HG03378 (cell line): Measurements from ENCODE around the gene ABCD1.
A peak's percentile ranks its signal among the peaks of the same experiment; 100 is the strongest.
"Not testable (repeated sequence)": the region's sequence is repeated elsewhere in the genome, so short reads cannot be mapped to it uniquely, and the experiment has no call there.

Source experiments
- ATAC-seq: cut with Tn5 transposase; IDR thresholded peaks from one replicate; pipeline ENCODE4 v1.9.1; 2021; ENCODE audit warnings: mild to moderate bottlenecking, moderate library complexity; ENCODE audit not compliant: unreplicated experiment

Gene ABCD1

DNA sequence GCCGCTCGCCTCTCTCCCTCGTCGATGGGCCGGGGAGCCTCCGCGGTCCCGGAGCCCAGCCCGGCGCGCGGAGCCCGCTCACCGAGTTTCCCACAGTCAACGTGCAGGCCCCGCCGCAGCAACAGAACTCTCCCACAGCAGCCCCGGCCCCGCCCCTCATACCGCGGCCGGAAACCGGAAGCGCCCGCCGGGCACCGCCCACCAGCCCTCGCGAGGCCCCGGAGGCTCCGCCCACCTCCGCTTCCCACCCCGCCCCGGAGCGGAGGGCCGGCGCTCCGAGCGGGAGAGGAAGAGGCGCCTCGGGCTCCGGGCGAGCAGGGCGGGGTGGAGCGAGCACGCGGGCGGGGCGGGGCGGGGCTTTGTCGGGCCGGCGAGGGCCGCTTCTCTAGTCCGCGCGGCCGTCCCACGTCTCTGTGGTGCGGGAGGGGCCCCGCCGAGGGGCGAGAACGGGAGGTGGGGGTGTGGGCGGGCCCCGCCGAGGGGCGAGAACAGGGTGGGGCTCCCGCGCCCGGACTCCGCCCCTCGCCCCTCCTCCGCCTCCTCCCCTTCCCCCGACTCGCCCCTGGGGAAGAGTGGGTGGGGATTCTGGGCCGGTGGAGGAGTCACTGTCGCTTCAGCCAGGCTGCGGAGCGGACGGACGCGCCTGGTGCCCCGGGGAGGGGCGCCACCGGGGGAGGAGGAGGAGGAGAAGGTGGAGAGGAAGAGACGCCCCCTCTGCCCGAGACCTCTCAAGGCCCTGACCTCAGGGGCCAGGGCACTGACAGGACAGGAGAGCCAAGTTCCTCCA is at the start of gene ABCD1, which contains the start of gene BCAP31:
TSS of gene ABCD1 (plus strand) at position 605 of the 787 bp plus-strand sequence. CDS start 411 bp downstream, outside the sequence.
TSS of gene BCAP31 (minus strand) at position 136 of the 787 bp plus-strand sequence. CDS start 1,143 bp downstream, outside the sequence.
- peak; percentile 29 for ATAC-seq

DNA sequence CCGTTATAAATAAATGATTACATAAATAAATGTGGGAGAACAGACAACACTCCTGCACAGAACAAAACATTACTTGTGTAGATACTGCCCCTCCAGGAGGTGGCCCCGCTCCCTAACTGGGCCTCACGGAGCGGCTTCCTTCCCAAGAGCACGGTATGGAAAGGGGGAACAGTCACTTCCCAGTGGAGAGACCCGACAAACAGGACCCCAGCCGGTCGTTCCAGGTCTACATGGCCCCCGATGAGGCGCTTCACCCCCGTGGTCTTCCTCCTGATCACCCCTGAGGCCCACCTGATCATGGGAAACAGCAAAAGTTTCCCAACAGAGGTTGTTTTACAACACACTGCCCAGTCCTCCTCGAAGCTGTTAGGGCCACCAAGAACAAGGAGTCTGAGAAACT is 43.5 kb upstream of the ABCD1 start:
- no peak for ATAC-seq

DNA sequence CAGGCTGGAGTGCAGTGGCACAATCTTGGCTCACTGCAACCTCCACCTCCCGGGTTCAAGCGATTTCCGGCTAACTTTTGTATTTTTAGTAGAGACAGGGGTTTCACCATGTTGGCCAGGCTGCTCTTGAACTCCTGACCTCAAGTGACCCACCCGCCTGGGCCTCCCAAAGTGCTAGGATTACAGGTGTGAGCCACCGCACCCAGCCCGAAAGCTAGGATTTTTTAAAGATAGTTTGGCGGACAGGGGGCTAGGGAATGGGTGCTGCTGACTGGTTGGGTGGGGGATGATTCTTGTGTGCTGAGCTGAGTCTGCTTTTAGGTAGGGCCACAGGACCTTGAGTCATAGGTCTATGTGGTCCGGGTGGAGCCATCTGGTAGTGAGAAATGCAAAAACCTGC is 41.2 kb upstream of the ABCD1 start:
- ATAC-seq: not testable (repeated sequence)

DNA sequence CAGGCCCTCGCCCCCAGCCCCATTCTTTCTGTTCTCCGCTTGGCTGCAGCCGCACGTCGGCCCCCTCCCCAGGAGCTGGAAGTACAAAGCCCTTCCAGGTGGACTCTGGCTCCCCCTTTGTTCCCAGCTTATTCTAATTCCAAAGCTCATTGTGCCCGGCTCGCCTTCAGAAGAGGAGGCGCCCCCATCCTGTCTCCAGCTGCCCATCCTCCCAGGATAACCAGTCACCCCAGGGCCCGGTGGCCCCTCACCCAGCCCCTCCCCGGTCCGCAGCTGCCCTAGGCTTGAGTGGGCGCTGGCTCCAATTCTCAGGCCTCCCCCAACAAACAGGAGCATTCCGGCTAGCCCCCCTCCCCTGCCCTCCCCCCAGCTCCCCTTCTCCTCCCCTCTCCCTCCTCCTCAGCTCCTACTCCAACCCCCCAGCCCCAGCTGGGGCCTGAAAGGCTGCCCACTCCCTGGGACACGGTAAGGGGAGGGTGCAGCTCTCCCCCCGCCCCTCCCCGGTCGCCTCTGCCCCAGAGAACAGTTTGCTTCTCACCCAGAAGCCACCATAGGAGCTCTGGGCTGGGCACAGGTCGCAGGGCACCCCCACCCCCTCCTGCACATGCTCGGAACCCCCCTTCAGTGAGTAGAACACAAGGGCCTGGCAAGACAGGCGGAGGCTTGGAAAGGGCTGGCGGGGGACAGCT is 40.0 kb upstream of the ABCD1 start:
- no peak for ATAC-seq

DNA sequence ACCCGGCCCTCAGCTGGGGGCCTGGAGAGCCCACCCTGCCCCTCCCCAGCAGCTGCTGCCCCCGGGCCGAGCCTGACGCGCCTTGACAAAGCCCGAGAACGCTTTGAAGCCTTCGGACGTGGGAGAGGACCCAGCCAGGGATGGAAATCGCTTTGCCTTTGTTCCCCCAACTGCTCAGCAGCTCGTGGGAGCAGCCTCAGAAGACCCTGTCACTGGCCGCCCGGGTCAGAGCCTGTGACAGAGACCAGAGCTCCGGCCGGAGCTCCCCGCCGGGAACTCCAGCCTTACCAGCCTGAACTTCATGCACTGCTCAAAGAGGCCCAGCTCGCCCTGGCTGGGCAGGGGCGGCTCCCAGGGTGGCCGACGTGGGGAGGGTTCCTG is 39.5 kb upstream of the ABCD1 start:
- ATAC-seq: no peak

DNA sequence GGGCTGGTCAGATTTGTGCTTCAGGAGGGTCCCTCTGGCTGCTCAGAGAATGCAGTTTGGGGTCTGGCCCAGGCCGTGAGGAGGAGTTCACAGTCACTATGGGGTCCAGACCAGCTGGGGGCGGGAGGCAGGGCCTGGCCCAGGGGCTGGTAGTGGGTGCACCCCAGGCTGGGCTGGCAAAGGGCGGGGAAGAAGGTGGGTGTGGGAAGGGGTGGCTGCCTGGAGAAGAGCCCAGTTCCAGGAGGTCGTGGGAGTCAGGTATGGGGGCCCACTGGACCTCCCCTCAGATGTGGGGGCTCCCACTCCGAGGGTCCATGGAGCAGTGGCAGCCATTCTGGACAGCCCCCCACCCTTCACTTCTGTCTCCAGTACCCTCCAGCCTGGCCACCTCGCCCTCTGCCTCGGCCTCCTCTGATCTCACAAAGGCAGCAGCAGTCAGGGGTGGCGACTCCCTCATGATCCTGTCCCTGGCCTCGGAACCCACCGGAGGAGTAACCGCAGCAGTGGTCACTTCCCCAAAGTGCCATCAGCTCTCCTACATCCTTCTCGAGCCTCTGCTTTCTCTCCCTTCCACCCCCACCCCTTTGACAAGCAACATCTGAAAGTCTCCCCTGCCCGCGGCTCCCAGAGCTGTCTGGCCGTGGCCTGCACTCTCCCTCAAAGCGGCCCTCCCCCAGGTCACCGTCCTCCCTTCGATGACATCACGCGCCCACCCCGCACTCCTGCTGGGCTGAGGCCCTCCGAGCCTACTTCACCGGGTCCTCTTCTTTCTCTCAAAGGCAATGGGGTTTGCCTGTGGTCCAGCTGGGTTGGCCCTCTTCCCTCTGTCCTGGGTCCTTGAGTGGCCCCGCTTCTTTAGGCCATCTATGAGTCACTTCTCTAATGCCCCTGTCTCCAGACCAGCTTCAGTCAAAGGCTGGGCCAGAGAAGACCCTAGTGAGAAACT is 38.6 kb upstream of the ABCD1 start:
- no peak for ATAC-seq

DNA sequence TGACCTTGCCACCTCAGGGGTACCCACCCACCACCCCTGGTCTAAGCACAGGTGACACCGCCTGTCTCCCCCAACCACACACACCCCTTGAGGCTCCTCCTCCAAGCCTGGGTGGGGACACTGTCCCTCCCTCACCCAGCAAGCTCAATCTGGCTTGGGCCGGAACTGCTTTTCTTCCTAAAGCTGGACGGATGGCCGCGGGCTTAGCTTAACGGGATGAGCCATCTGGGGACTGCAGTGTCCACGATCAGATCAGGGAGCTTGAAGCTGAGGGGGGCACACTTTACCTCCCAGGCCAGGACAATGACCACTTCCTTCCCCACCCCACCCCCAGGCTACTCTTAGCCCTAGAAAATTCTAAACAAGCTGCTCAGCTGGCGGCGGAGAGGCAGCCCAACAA is 37.9 kb upstream of the ABCD1 start:
- ATAC-seq: no peak

DNA sequence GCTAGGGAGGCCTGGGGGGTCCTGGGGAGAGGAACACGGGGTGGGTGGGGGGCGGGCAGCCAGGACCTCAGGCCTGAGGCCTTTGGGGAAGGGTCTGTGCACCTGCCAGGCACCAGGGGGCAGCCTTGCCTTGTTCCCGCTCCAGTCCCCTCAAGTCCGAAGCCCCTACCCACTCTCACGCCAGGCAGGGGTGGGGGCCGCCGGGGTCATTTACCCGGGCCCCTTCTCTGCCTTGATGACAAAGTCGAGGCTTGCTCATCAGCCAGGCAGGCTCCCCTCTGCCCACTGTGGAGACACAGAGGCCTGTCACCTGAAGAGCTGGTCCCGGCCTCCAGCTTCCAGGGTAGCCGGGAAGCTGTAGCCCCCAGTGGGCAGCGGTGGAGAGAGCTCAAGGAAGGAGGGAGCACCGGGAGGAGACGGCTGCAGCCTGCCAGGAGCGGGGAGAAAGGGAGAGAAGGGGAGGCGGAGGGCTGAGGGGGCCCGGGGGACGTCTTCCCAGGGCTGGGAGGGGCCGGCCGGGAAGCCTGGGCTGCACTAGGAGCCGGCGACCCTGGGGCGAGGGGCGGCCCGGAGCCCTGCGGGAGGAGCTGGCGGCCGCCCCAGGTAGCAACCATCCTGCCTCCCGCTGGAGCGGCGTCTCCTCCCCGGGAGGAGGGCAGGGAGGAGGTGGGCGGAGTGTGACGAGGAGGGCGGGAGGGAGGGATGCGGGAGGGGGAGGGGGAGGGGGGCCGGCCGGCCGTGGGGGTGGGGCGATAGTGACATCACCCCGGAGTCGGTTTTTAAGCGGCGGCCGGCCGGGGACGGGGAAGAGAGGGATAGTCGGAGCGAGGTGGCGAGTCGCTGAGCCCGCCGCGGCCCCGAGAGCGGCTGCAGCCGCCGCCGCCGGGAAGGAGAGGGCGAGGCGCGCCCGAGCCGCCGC is 37.3 kb upstream of the ABCD1 start, which contains the start of gene SLC6A8:
TSS of gene SLC6A8 (plus strand) at position 806 of the 919 bp plus-strand sequence. CDS start 649 bp downstream, outside the sequence.
- ATAC-seq: no peak

DNA sequence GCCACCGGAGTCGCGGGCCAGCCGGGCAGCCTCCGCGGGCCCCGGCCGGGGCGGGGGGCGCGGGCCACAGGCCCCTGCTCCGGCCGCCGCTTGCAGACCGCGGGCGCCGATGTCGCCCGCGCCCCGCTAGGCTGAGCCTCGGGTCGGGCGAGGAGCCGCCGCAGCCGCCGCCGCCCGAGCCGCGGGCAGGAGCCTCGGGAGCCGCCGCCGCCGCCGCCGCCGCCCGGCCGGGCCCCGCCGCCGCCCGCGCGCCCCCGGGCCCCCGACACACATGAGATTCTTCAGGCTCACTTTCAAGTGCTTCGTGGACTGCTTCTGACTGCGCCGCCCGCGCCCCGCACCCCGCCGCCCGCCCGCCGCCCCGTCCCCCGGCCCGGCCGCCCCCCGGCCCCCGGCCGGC is 36.6 kb upstream of the ABCD1 start:
- ATAC-seq: no peak

DNA sequence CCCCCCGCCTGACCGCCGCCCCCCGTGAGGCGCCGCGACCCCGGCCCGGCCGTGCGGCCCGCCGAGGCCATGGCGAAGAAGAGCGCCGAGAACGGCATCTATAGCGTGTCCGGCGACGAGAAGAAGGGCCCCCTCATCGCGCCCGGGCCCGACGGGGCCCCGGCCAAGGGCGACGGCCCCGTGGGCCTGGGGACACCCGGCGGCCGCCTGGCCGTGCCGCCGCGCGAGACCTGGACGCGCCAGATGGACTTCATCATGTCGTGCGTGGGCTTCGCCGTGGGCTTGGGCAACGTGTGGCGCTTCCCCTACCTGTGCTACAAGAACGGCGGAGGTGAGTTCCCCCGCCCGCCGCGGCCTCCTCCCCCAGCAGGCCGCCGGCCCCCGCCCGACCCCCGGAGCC is 36.1 kb upstream of the ABCD1 start:
- ATAC-seq: no peak

DNA sequence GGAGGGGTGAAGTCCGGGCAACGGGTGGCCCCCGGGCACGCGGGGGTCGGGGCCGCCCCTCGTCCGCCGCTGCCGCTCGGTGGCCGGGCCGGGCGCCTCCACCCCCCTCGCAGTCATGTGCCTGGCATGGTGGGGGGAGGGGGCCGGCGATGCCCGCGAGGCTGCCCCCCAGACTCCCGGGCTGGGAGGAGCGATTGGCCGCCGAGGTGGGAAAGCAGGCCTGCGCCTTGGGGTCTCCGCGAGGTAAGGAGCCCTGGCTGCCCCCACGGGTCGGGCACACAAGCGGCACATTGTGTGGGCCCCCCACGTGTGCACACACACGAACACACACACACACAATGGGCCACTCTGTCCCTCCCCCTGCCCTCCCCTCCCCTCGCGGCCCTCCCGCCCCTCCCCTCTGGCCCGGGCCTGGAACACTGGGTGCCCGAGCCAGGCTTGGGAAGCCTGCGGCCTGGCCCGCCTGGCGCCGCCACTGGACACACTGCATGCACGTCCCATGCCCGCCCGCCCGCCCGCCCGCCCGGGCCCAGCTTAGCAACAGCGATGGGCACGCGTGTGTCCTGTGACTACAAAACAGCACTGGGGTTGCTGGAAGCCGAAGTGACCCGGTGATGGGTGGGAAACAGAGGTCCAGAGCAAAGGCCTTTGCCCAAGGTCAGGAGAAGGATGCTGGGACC is 35.6 kb upstream of the ABCD1 start:
- no peak for ATAC-seq

DNA sequence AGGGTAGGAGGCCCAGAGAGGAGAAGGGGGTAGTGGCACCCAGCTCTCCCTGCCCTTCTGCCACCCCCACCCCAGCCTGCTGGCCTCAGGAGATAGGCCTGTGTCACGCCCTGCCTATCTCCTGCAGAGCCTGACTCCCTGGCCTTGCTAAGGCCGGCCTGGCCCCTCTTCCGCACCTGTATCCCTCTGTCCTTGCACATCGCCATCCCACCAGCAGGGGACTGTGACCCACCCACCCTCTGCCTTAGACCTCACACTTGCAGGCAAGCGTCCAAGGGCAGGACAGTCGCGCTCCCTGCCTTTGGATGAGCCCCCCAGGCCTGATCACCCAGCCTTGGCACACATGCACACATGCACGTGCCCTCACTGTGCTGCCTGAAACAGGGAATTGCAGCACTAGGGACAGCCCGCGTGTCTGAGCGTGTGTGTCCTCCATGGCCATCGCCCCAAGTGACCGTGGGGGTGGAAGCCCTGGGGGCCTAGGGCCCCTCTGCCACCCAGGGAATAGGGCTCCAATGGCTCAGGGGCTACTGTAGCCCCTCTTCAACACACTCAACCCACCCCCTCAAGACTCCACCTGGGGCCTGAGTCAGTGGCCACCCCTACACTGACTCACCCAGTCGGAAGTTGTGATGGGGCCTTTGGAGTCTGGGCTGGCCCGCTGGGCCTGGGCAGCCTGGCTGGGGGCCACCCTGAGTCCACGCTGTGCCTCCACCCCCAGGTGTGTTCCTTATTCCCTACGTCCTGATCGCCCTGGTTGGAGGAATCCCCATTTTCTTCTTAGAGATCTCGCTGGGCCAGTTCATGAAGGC is 34.8 kb upstream of the ABCD1 start:
- ATAC-seq: no peak

DNA sequence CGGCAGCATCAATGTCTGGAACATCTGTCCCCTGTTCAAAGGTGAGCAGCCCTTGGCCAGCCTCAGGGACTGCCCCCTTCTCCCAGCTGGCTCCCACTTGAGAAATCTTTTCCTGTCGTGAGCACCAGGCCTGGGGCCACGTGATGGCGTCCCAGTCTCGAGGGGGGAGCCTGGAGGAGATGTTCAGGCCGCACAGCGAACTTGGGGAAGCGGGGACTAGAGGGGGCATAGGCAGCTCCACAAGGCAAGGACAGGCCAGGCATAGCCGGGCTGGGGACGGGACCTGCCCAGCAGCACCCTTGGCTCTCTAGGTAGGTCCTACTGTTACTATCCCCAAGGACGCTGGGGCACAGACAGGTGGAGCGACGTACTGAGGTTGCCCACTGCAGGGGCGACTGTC is 34.2 kb upstream of the ABCD1 start:
- no peak for ATAC-seq

DNA sequence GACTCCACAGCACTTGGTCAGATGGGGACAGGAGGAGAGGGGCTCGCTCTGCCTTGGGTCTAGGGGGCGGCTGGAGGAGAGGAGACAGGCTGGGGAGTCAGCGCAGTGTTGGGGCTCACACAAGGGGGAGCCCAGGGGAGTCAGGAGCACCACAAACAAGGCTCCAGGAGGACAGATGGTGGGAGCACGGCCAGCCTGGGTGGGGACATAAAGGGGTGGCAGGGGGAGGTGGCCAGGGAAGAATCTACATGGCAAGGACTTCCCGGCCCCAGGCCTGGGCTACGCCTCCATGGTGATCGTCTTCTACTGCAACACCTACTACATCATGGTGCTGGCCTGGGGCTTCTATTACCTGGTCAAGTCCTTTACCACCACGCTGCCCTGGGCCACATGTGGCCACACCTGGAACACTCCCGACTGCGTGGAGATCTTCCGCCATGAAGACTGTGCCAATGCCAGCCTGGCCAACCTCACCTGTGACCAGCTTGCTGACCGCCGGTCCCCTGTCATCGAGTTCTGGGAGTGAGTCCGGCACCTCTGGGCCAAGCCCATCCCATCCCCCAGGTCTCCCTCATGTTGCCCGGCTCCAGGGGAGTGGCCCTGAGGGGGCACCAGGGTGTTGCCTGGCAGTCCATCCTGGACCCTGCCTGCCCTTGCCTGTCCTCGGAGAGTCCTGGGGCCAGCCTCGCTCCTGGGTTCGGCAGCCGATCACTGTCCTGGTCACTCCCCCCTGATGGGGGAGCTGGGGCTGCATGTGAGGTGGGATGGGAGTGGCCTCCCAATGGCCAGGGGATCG is 33.4 kb upstream of the ABCD1 start:
- not testable (repeated sequence) for ATAC-seq

DNA sequence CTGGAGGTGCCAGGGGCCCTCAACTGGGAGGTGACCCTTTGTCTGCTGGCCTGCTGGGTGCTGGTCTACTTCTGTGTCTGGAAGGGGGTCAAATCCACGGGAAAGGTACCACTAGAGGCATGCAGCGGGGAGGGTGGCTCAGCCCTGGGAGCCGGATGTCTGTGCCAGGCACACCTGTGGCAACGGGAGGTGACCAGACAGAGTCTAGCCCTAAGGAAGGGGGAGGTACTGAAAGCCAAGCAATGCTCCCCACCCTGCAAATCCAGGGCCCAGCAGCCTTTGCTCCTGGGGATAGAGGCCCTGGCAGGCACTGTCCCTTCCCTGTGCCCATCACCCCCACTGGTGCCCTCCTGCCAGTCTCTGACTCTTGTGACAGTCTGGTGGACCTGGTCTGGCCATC is 32.7 kb upstream of the ABCD1 start:
- ATAC-seq: no peak

DNA sequence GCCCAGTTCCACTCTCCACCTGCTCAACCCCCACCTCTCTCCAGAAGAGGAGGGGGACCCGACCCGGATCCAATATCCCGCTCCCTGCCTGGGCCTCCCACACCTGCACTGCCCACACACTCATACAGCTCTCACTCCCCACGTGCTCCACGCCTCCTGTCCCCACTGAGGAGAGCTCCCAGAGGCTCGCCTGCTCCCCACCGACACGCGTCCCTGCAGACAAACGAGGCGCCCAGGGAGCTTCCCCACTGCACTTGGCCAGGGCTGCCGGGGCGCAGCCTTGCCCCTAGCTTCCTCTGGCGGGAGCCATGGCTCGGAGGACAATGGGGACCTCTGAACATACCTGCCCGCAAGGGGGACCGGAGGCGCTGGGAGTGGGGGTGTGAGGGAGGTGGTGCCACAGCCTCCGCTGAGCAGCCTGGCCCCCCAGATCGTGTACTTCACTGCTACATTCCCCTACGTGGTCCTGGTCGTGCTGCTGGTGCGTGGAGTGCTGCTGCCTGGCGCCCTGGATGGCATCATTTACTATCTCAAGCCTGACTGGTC is 32.0 kb upstream of the ABCD1 start:
- ATAC-seq: no peak
